ENCODE results near the gene RNF141.

GRCh38 chr11:10542776-10543175 is 1.8 kb upstream of the RNF141 start:
- TF ChIP-seq, protein P1, sequence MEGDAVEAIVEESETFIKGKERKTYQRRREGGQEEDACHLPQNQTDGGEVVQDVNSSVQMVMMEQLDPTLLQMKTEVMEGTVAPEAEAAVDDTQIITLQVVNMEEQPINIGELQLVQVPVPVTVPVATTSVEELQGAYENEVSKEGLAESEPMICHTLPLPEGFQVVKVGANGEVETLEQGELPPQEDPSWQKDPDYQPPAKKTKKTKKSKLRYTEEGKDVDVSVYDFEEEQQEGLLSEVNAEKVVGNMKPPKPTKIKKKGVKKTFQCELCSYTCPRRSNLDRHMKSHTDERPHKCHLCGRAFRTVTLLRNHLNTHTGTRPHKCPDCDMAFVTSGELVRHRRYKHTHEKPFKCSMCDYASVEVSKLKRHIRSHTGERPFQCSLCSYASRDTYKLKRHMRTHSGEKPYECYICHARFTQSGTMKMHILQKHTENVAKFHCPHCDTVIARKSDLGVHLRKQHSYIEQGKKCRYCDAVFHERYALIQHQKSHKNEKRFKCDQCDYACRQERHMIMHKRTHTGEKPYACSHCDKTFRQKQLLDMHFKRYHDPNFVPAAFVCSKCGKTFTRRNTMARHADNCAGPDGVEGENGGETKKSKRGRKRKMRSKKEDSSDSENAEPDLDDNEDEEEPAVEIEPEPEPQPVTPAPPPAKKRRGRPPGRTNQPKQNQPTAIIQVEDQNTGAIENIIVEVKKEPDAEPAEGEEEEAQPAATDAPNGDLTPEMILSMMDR (IDR thresholded peaks at IDR 0.05), result no peak
- TF ChIP-seq EP300 (IDR thresholded peaks at IDR 0.05) (no peak), POLR2A (IDR thresholded peaks at IDR 0.05) (no peak)

All from ovary (tissue), 3 donors.